ENCODE results near the gene ZC3H12C.

DNA sequence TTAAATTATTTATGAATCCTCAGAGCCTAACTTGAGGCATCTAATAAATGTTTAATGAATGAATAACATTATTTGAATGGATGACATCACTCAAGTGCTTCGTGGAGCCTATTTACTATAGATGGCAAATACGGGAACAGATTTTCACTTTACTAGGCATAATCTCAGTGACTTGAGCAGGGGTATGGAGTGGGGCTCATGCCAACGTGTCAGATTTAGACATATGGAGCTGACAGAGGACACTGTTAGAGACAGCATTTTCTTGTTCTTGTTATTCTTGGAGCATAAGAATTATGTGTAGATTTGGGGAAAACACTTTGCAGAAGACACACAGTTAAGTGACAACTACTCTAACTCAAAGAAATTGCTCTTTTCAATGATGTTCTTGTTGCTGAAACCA is 124.7 kb downstream of the ZC3H12C start:
- TF ChIP-seq, protein P1, sequence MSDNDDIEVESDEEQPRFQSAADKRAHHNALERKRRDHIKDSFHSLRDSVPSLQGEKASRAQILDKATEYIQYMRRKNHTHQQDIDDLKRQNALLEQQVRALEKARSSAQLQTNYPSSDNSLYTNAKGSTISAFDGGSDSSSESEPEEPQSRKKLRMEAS (IDR thresholded peaks at IDR 0.05; ENCODE audit: low read depth, low read length), result no peak
- TF ChIP-seq SUZ12 (IDR thresholded peaks at IDR 0.05; ENCODE audit: unreplicated experiment), result no peak
- TF ChIP-seq TAF1 (IDR thresholded peaks at IDR 0.05; ENCODE audit: borderline replicate concordance, low read depth, low read length), result no peak
- TF ChIP-seq EED (IDR thresholded peaks at IDR 0.05; ENCODE audit: low read depth), result no peak
- TF ChIP-seq, protein P2, sequence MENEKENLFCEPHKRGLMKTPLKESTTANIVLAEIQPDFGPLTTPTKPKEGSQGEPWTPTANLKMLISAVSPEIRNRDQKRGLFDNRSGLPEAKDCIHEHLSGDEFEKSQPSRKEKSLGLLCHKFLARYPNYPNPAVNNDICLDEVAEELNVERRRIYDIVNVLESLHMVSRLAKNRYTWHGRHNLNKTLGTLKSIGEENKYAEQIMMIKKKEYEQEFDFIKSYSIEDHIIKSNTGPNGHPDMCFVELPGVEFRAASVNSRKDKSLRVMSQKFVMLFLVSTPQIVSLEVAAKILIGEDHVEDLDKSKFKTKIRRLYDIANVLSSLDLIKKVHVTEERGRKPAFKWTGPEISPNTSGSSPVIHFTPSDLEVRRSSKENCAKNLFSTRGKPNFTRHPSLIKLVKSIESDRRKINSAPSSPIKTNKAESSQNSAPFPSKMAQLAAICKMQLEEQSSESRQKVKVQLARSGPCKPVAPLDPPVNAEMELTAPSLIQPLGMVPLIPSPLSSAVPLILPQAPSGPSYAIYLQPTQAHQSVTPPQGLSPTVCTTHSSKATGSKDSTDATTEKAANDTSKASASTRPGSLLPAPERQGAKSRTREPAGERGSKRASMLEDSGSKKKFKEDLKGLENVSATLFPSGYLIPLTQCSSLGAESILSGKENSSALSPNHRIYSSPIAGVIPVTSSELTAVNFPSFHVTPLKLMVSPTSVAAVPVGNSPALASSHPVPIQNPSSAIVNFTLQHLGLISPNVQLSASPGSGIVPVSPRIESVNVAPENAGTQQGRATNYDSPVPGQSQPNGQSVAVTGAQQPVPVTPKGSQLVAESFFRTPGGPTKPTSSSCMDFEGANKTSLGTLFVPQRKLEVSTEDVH (IDR thresholded peaks at IDR 0.05; ENCODE audit: low read depth, partially characterized antibody), result no peak
- TF ChIP-seq, protein P3, sequence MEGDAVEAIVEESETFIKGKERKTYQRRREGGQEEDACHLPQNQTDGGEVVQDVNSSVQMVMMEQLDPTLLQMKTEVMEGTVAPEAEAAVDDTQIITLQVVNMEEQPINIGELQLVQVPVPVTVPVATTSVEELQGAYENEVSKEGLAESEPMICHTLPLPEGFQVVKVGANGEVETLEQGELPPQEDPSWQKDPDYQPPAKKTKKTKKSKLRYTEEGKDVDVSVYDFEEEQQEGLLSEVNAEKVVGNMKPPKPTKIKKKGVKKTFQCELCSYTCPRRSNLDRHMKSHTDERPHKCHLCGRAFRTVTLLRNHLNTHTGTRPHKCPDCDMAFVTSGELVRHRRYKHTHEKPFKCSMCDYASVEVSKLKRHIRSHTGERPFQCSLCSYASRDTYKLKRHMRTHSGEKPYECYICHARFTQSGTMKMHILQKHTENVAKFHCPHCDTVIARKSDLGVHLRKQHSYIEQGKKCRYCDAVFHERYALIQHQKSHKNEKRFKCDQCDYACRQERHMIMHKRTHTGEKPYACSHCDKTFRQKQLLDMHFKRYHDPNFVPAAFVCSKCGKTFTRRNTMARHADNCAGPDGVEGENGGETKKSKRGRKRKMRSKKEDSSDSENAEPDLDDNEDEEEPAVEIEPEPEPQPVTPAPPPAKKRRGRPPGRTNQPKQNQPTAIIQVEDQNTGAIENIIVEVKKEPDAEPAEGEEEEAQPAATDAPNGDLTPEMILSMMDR (IDR thresholded peaks at IDR 0.05 in 2 of 3, conservative IDR thresholded peaks at IDR 0.05 in 1 of 3; ENCODE audit: control insufficient read depth in 2 of 3, extremely low read depth in 1 of 3, insufficient read depth in 1 of 3, low read depth in 3 of 3, low read length in 3 of 3), result no peak
- TF ChIP-seq, protein P4, sequence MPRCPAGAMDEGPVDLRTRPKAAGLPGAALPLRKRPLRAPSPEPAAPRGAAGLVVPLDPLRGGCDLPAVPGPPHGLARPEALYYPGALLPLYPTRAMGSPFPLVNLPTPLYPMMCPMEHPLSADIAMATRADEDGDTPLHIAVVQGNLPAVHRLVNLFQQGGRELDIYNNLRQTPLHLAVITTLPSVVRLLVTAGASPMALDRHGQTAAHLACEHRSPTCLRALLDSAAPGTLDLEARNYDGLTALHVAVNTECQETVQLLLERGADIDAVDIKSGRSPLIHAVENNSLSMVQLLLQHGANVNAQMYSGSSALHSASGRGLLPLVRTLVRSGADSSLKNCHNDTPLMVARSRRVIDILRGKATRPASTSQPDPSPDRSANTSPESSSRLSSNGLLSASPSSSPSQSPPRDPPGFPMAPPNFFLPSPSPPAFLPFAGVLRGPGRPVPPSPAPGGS (IDR thresholded peaks at IDR 0.05; ENCODE audit: borderline replicate concordance, insufficient read depth, low read depth, low read length, poor library complexity, severe bottlenecking), result no peak
